GM12878 (cell line): ENCODE measurements around the gene CARD11. TPM values are rescaled to one million over a fixed set of nuclear protein-coding genes. Genes with fewer than 3 reads are reported as not detected.
A peak's percentile ranks its signal among the peaks of the same experiment; 100 is the strongest.

Experiments
- ATAC-seq: fragments of 200-7000 bp; cut with Tn5 transposase; 3 replicates; pipeline ENCODE4 v1.9.1; 2020; ENCODE audit warnings: mild to moderate bottlenecking, moderate library complexity
- BruUV-seq: library from RNA; stranded (reverse); fragments of 400-500 nt; replicated peaks from 2 replicates; lab custom pipeline; 2021; lab: Mats Ljungman, UMichigan
- CTCF ChIA-PET: fragments of 300-600 bp; sonication (Branson Sonifier 250); formaldehyde crosslinking; extraction: SDS; loops from one replicate; lab custom pipeline; 2021; ENCODE audit warnings: inconsistent platforms; lab: Yijun Ruan, JAX
- POLR2A ChIA-PET: fragments of 350-600 bp; formaldehyde crosslinking; extraction: SDS; loops from one replicate; lab custom pipeline; 2021; ENCODE audit warnings: inconsistent platforms; lab: Charles Lee
- RAD21 ChIA-PET: fragments of 300-600 bp; sonication (Branson Sonifier 250); formaldehyde crosslinking; loops from one replicate; lab custom pipeline; 2023; ENCODE audit warnings: antibody characterized with exemption; ENCODE audit not compliant: unreplicated experiment; lab: Charles Lee
- SMC1A ChIA-PET: fragments of 300-600 bp; sonication (Branson Sonifier 250); formaldehyde crosslinking; loops from one replicate; lab custom pipeline; 2023; ENCODE audit not compliant: unreplicated experiment, uncharacterized antibody; lab: Charles Lee
- DNase-seq: peaks from one replicate; pipeline ENCODE4 v3.0.0-alpha.2; 2011; ENCODE audit warnings: low read depth, low spot score
- FAIRE-seq: peaks from 3 replicates; lab custom pipeline; 2011; peaks lifted over from hg19 to GRCh38; lab: Jason Lieb, UNC
- H2AFZ ChIP-seq: 2 replicates; pipeline ENCODE4 v1.6.0; 2011; ENCODE audit warnings: low read depth, low read length, control low read depth; ENCODE audit not compliant: control insufficient read depth
- H3K27ac ChIP-seq: 2 replicates; pipeline ENCODE4 v1.5.1; 2011; ENCODE audit warnings: control low read depth; ENCODE audit not compliant: control insufficient read depth, insufficient read depth
- H3K27me3 ChIP-seq, 2 experiments: replicated peaks in 1 of 2; 2 replicates each; pipeline versions ENCODE4 v1.6.0 to v1.6.1; 2011; ENCODE audit warnings: low read length in 1 of 2; ENCODE audit not compliant: control insufficient read depth in 2 of 2, insufficient read depth in 2 of 2
- H3K36me3 ChIP-seq, 2 experiments: 2 replicates each; pipeline ENCODE4 v1.5.1; 2011; ENCODE audit warnings: low read length in 1 of 2; ENCODE audit not compliant: control insufficient read depth in 2 of 2, insufficient read depth in 2 of 2
- H3K4me1 ChIP-seq: 2 replicates; pipeline ENCODE4 v1.6.1; 2011; ENCODE audit warnings: mild to moderate bottlenecking, low read length, moderate library complexity, mixed read lengths; ENCODE audit not compliant: control insufficient read depth, insufficient read depth
- H3K4me2 ChIP-seq: 2 replicates; pipeline ENCODE4 v1.6.0; 2011; ENCODE audit warnings: control low read depth; ENCODE audit not compliant: control insufficient read depth, insufficient read depth
- H3K4me3 ChIP-seq: fragments of 200-600 bp; sonication (generic); 2 replicates; pipeline ENCODE4 v1.5.1; 2016
- H3K79me2 ChIP-seq: 2 replicates; pipeline ENCODE4 v1.6.0; 2011; ENCODE audit warnings: low read length; ENCODE audit not compliant: control insufficient read depth, insufficient read depth
- H3K9ac ChIP-seq: 2 replicates; pipeline ENCODE4 v1.8.0; 2011; ENCODE audit warnings: low read length, control low read depth, mixed read lengths; ENCODE audit not compliant: control insufficient read depth, insufficient read depth
- H3K9me3 ChIP-seq: replicated peaks from 3 replicates; pipeline ENCODE4 v1.5.1; 2011; ENCODE audit warnings: mild to moderate bottlenecking, low read length; ENCODE audit not compliant: control insufficient read depth, insufficient read depth
- H4K20me1 ChIP-seq: 2 replicates; pipeline ENCODE4 v1.6.0; 2011; ENCODE audit not compliant: control insufficient read depth, insufficient read depth
- CREM ChIP-seq: IDR thresholded peaks from 2 replicates; pipeline ENCODE4 v1.6.1; 2014; ENCODE audit warnings: antibody characterized with exemption, low read depth
- ETV6 ChIP-seq, 2 experiments: fragments of 450-650 bp in 1 of 2; IDR thresholded peaks in 1 of 2; conservative IDR thresholded peaks in 1 of 2; 2 replicates each; pipeline ENCODE4 v1.6.1; 2014; ENCODE audit warnings: antibody characterized with exemption in 1 of 2, borderline replicate concordance in 1 of 2, low read depth in 1 of 2, mild to moderate bottlenecking in 1 of 2, moderate library complexity in 1 of 2
- GABPA ChIP-seq: IDR thresholded peaks from 2 replicates; pipeline ENCODE4 v1.6.1; 2014; ENCODE audit warnings: antibody characterized with exemption, low read depth, mild to moderate bottlenecking, inconsistent platforms
- JUND ChIP-seq: IDR thresholded peaks from 2 replicates; pipeline ENCODE4 v1.6.1; 2012; ENCODE audit warnings: low read depth, mild to moderate bottlenecking, low read length, improper control_type of control experiment, moderate library complexity
- NFYA ChIP-seq: IDR thresholded peaks from 2 replicates; pipeline ENCODE4 v1.6.1; 2011; ENCODE audit warnings: low read depth, mild to moderate bottlenecking, low read length, improper control_type of control experiment, borderline replicate concordance
- POLR2AphosphoS2 ChIP-seq: IDR thresholded peaks from 2 replicates; pipeline ENCODE4 v1.6.1; 2011; ENCODE audit warnings: low read depth, mild to moderate bottlenecking, low read length, improper control_type of control experiment, moderate library complexity
- POU2F2 ChIP-seq: IDR thresholded peaks from 3 replicates; pipeline ENCODE4 v1.6.1; 2011; ENCODE audit warnings: low read depth, mild to moderate bottlenecking, low read length, borderline replicate concordance
- ZNF384 ChIP-seq: IDR thresholded peaks from 2 replicates; pipeline ENCODE4 v1.6.1; 2012; ENCODE audit warnings: low read depth, mild to moderate bottlenecking, low read length, improper control_type of control experiment, borderline replicate concordance
- WGBS: methylation state at CpG from one replicate; pipeline ENCODE4 v1.1.6; 2016; ENCODE audit warnings: low lambda C conversion rate; ENCODE audit not compliant: insufficient replicate concordance, insufficient coverage; ENCODE audit errors: missing lambda C conversion rate; 5-methylcytosine and 5-hydroxymethylcytosine counted together
- in situ Hi-C: fragments of 300-500 bp; cut with MboI; formaldehyde crosslinking; loops from 9 replicates; pipeline ENCODE4 v1.14.3; 2018; ENCODE audit warnings: mixed read lengths
- intact Hi-C: fragments of 100-400 bp; cut with micrococcal nuclease; formaldehyde crosslinking; loops from one replicate; pipeline ENCODE4 v1.14.2; 2022; ENCODE audit not compliant: unreplicated experiment
- polyA plus RNA-seq, 11 experiments: library from polyadenylated mRNA; depleted of rRNA in 4 of 11; unstranded in 6 of 11; stranded (reverse) in 5 of 11; fragments of >200 nt; fragmentation: Nextera tagmentation in 4 of 11; fragmentation: Illumina TruSeq in 1 of 11; extraction: Ambion mirVana in 4 of 11; extraction: Trizol in 1 of 11; gene quantifications; 1 replicate in 1 of 11; 2 replicates in 10 of 11; pipeline versions ENCODE4 v1.2.1 to v1.2.3, GENCODE V29; 2011 to 2016; ENCODE audit warnings: inconsistent platforms in 2 of 11, missing spikeins in 2 of 11, low read depth in 1 of 11
- total RNA-seq, 4 experiments: library from RNA; depleted of rRNA in 3 of 4; stranded (reverse); fragments of >200 nt in 3 of 4; fragmentation: Illumina TruSeq in 1 of 4; extraction: Trizol in 1 of 4; gene quantifications; 2 replicates each; pipeline versions ENCODE4 v1.2.1 to v1.2.3, GENCODE V29; 2013 to 2021
- TF ChIP-seq, protein P1 (sequence below): fragments of 450-650 bp; IDR thresholded peaks from 2 replicates; pipeline ENCODE4 v1.6.1; 2014; ENCODE audit warnings: mild to moderate bottlenecking
- TF ChIP-seq, protein P2 (sequence below): fragments of 450-650 bp; IDR thresholded peaks from 2 replicates; pipeline ENCODE4 v1.6.1; 2017; ENCODE audit warnings: antibody characterized with exemption, mild to moderate bottlenecking, moderate library complexity
- TF ChIP-seq, protein P3 (sequence below): fragments of 450-650 bp; conservative IDR thresholded peaks from 2 replicates; pipeline ENCODE4 v1.6.1; 2017; ENCODE audit warnings: mild to moderate bottlenecking, moderate library complexity
- TF ChIP-seq, protein P4 (sequence below): fragments of 450-650 bp; IDR thresholded peaks from 2 replicates; pipeline ENCODE4 v1.6.1; 2018; ENCODE audit warnings: mild to moderate bottlenecking, low read depth, moderate library complexity; ENCODE audit not compliant: partially characterized antibody

The CARD11 gene
- total and polyA plus RNA-seq, 10 of the 15 experiments (the other 5 are each of a cell fraction or from before 2014, with no cell fraction given) = 0.27 to 72.0 (median 28.4) TPM

DNA sequence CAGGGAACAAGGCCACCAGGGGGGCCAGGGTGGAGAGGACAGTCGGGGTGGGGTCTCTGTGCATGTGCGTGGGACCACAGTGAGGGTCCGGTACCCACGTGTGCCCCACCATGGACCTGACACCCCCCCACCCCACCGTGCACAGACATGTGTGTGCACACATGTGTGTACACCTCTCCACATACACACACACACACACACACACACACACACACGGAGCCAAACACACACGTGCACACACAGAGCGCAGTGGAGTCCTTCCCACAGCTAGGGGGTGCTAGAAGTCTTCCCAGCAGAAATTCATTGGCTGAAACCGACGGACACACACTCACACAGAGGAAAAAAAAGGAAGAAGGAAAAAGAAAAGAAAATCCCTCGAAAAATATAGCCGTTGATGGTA lies 156.8 kb downstream of the CARD11 start:
- Histone ChIP-seq H3K4me2 (no peak overlapping the region), H3K27me3 (no peaks in the 10 kb centered on the region), H3K9ac (no peak overlapping the region), H3K27ac (no peak overlapping the region), H2AFZ (no peak overlapping the region), H3K79me2 (no peaks in the 10 kb centered on the region), H3K9me3 (no peaks in the 10 kb centered on the region), H3K4me1 (no peaks in the 10 kb centered on the region), H4K20me1 (no peaks in the 10 kb centered on the region), H3K36me3 (no peaks in the 10 kb centered on the region), H3K4me3 (no peak overlapping the region)
- in situ Hi-C loops (loop anchor here (5.0 kb wide), 1 partner anchor 270 kb away; no protein-coding TSS in a partner anchor), intact Hi-C loops (loop anchor here (1.0 kb wide), 1 partner anchor 268 kb away; no protein-coding TSS in a partner anchor)
- WGBS = 13% methylated on average over 11 of the region's 12 CpGs
- ATAC-seq (peak; percentile 93), FAIRE-seq (peak; percentile 95), DNase-seq (no peak)
- POLR2A ChIA-PET = interaction anchor here (1.0 kb wide), 1 partner anchor 9 kb away, joined by 3 read pairs; no protein-coding TSS in a partner anchor
- BruUV-seq = no TSS peak
- SMC1A ChIA-PET = interaction anchor here (1.1 to 2.7 kb wide), 6 partner anchors 16 to 268 kb away, joined by 3 to 12 read pairs (median 4); no protein-coding TSS in a partner anchor
- RAD21 ChIA-PET = interaction anchor here (0.7 to 2.0 kb wide), 5 partner anchors 156 to 785 kb away, joined by 3 to 13 read pairs (median 4); no protein-coding TSS in a partner anchor
- CTCF ChIA-PET = interaction anchor here (0.6 to 3.1 kb wide), 15 partner anchors 22 to 1007 kb away, joined by 3 to 19 read pairs (median 3); no protein-coding TSS in a partner anchor
- TF ChIP-seq CREM (no peak), POLR2AphosphoS2 (no peak), JUND (no peak), ZNF384 (no peak), ETV6 (conservative IDR thresholded peaks at IDR 0.05 in 1 of 2, IDR thresholded peaks at IDR 0.05 in 1 of 2; ENCODE audit: borderline replicate concordance in 1 of 2, low read depth in 1 of 2) (no peak), GABPA (no peak), POU2F2 (peak; percentile 38; the same call in 1 of the 3 replicates), NFYA (no peak)
- TF ChIP-seq, protein P1, sequence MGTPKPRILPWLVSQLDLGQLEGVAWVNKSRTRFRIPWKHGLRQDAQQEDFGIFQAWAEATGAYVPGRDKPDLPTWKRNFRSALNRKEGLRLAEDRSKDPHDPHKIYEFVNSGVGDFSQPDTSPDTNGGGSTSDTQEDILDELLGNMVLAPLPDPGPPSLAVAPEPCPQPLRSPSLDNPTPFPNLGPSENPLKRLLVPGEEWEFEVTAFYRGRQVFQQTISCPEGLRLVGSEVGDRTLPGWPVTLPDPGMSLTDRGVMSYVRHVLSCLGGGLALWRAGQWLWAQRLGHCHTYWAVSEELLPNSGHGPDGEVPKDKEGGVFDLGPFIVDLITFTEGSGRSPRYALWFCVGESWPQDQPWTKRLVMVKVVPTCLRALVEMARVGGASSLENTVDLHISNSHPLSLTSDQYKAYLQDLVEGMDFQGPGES = no peak
- TF ChIP-seq, protein P2, sequence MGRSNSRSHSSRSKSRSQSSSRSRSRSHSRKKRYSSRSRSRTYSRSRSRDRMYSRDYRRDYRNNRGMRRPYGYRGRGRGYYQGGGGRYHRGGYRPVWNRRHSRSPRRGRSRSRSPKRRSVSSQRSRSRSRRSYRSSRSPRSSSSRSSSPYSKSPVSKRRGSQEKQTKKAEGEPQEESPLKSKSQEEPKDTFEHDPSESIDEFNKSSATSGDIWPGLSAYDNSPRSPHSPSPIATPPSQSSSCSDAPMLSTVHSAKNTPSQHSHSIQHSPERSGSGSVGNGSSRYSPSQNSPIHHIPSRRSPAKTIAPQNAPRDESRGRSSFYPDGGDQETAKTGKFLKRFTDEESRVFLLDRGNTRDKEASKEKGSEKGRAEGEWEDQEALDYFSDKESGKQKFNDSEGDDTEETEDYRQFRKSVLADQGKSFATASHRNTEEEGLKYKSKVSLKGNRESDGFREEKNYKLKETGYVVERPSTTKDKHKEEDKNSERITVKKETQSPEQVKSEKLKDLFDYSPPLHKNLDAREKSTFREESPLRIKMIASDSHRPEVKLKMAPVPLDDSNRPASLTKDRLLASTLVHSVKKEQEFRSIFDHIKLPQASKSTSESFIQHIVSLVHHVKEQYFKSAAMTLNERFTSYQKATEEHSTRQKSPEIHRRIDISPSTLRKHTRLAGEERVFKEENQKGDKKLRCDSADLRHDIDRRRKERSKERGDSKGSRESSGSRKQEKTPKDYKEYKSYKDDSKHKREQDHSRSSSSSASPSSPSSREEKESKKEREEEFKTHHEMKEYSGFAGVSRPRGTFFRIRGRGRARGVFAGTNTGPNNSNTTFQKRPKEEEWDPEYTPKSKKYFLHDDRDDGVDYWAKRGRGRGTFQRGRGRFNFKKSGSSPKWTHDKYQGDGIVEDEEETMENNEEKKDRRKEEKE = no peak
- TF ChIP-seq, protein P3, sequence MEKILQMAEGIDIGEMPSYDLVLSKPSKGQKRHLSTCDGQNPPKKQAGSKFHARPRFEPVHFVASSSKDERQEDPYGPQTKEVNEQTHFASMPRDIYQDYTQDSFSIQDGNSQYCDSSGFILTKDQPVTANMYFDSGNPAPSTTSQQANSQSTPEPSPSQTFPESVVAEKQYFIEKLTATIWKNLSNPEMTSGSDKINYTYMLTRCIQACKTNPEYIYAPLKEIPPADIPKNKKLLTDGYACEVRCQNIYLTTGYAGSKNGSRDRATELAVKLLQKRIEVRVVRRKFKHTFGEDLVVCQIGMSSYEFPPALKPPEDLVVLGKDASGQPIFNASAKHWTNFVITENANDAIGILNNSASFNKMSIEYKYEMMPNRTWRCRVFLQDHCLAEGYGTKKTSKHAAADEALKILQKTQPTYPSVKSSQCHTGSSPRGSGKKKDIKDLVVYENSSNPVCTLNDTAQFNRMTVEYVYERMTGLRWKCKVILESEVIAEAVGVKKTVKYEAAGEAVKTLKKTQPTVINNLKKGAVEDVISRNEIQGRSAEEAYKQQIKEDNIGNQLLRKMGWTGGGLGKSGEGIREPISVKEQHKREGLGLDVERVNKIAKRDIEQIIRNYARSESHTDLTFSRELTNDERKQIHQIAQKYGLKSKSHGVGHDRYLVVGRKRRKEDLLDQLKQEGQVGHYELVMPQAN = no peak
- TF ChIP-seq, protein P4, sequence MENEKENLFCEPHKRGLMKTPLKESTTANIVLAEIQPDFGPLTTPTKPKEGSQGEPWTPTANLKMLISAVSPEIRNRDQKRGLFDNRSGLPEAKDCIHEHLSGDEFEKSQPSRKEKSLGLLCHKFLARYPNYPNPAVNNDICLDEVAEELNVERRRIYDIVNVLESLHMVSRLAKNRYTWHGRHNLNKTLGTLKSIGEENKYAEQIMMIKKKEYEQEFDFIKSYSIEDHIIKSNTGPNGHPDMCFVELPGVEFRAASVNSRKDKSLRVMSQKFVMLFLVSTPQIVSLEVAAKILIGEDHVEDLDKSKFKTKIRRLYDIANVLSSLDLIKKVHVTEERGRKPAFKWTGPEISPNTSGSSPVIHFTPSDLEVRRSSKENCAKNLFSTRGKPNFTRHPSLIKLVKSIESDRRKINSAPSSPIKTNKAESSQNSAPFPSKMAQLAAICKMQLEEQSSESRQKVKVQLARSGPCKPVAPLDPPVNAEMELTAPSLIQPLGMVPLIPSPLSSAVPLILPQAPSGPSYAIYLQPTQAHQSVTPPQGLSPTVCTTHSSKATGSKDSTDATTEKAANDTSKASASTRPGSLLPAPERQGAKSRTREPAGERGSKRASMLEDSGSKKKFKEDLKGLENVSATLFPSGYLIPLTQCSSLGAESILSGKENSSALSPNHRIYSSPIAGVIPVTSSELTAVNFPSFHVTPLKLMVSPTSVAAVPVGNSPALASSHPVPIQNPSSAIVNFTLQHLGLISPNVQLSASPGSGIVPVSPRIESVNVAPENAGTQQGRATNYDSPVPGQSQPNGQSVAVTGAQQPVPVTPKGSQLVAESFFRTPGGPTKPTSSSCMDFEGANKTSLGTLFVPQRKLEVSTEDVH = no peak
